H9 (cell line): ENCODE data around the gene SLC9A6. TPM values are rescaled to one million over a fixed set of nuclear protein-coding genes. Genes with fewer than 3 reads are reported as not detected.
A peak's percentile ranks its signal among the peaks of the same experiment; 100 is the strongest.

Experiments used
- DNase-seq: peaks from one replicate; pipeline ENCODE4 v3.0.0-alpha.2; 2017
- H2AFZ ChIP-seq: one replicate; pipeline ENCODE4 v1.6.1; 2013; ENCODE audit warnings: mild to moderate bottlenecking, low read length, control low read depth, moderate library complexity
- H2AK5ac ChIP-seq: 2 replicates; pipeline ENCODE4 v1.6.1; 2013; ENCODE audit warnings: low read length, control low read depth, mixed read lengths; ENCODE audit not compliant: insufficient read length
- H2BK120ac ChIP-seq: one replicate; pipeline ENCODE4 v1.6.1; 2013; ENCODE audit warnings: low read depth, mild to moderate bottlenecking, low read length, control low read depth, inconsistent platforms; ENCODE audit not compliant: poor library complexity, severe bottlenecking
- H2BK12ac ChIP-seq: 2 replicates; pipeline ENCODE4 v1.6.1; 2013; ENCODE audit warnings: low read length, control low read depth, mixed read lengths, low read depth; ENCODE audit not compliant: insufficient read length
- H2BK15ac ChIP-seq: 2 replicates; pipeline ENCODE4 v1.6.1; 2013; ENCODE audit warnings: low read depth, low read length, control low read depth
- H2BK20ac ChIP-seq: one replicate; pipeline ENCODE4 v1.6.1; 2013; ENCODE audit warnings: low read depth, mild to moderate bottlenecking, low read length, control low read depth, inconsistent platforms; ENCODE audit not compliant: poor library complexity, severe bottlenecking
- H2BK5ac ChIP-seq: 2 replicates; pipeline ENCODE4 v1.6.1; 2013; ENCODE audit warnings: low read length, control low read depth, mixed read lengths; ENCODE audit not compliant: insufficient read length
- H3K14ac ChIP-seq: 2 replicates; pipeline ENCODE4 v1.6.1; 2013; ENCODE audit warnings: low read length, control low read depth; ENCODE audit not compliant: insufficient read depth
- H3K18ac ChIP-seq: 2 replicates; pipeline ENCODE4 v1.6.1; 2013; ENCODE audit warnings: low read depth, mild to moderate bottlenecking, mixed read lengths, low read length, control low read depth; ENCODE audit not compliant: insufficient read length
- H3K23ac ChIP-seq: 2 replicates; pipeline ENCODE4 v1.6.1; 2013; ENCODE audit warnings: low read length, control low read depth, mixed read lengths, low read depth; ENCODE audit not compliant: insufficient read length
- H3K23me2 ChIP-seq: 2 replicates; pipeline ENCODE4 v1.6.1; 2013; ENCODE audit warnings: low read depth, mild to moderate bottlenecking, mixed read lengths, low read length, control low read depth; ENCODE audit not compliant: insufficient read length, poor library complexity, severe bottlenecking
- H3K27ac ChIP-seq: 2 replicates; pipeline ENCODE4 v1.5.1; 2013; ENCODE audit warnings: low read length, control low read depth, mixed read lengths, low read depth; ENCODE audit not compliant: insufficient read length
- H3K27me3 ChIP-seq: 2 replicates; pipeline ENCODE4 v1.6.1; 2013; ENCODE audit warnings: low read length, control low read depth, inconsistent platforms; ENCODE audit not compliant: insufficient read depth
- H3K4ac ChIP-seq: 2 replicates; pipeline ENCODE4 v1.6.1; 2013; ENCODE audit warnings: low read depth, mild to moderate bottlenecking, control low read depth, inconsistent platforms, low read length, moderate library complexity
- H3K4me1 ChIP-seq: 2 replicates; pipeline ENCODE4 v1.6.1; 2013; ENCODE audit warnings: low read length, control low read depth, inconsistent platforms; ENCODE audit not compliant: insufficient read depth
- H3K4me2 ChIP-seq: 2 replicates; pipeline ENCODE4 v1.6.1; 2013; ENCODE audit warnings: low read length, control low read depth, mixed read lengths; ENCODE audit not compliant: insufficient read length, insufficient read depth
- H3K56ac ChIP-seq: 2 replicates; pipeline ENCODE4 v1.6.1; 2013; ENCODE audit warnings: low read depth, mild to moderate bottlenecking, mixed read lengths, low read length, control low read depth; ENCODE audit not compliant: insufficient read length
- H3K79me1 ChIP-seq: 2 replicates; pipeline ENCODE4 v1.6.1; 2013; ENCODE audit warnings: low read depth, mild to moderate bottlenecking, moderate library complexity, low read length, control low read depth, inconsistent platforms; ENCODE audit not compliant: insufficient read depth, poor library complexity, severe bottlenecking
- H3K79me2 ChIP-seq: 2 replicates; pipeline ENCODE4 v1.6.1; 2013; ENCODE audit warnings: low read length, control low read depth, inconsistent platforms; ENCODE audit not compliant: insufficient read depth
- H3K9ac ChIP-seq: 2 replicates; pipeline ENCODE4 v1.6.1; 2013; ENCODE audit warnings: low read length, control low read depth, mixed read lengths; ENCODE audit not compliant: insufficient read length; ENCODE audit errors: extremely low read depth
- H3K9me3 ChIP-seq: one replicate; pipeline ENCODE4 v1.6.1; 2013; ENCODE audit warnings: low read depth, low read length, inconsistent platforms; ENCODE audit not compliant: control insufficient read depth
- H3T11ph ChIP-seq: one replicate; pipeline ENCODE4 v1.6.1; 2013; ENCODE audit warnings: mild to moderate bottlenecking, low read length, control low read depth, inconsistent platforms
- H4K20me1 ChIP-seq: one replicate; pipeline ENCODE4 v1.6.1; 2013; ENCODE audit not compliant: control insufficient read depth, insufficient read length, insufficient read depth
- H4K5ac ChIP-seq: 2 replicates; pipeline ENCODE4 v1.6.1; 2013; ENCODE audit warnings: low read depth, mild to moderate bottlenecking, mixed read lengths, low read length, control low read depth; ENCODE audit not compliant: insufficient read length
- H4K8ac ChIP-seq: replicated peaks from 2 replicates; pipeline ENCODE4 v1.6.1; 2013; ENCODE audit warnings: low read length, control low read depth, mixed read lengths, low read depth; ENCODE audit not compliant: insufficient read length
- H4K91ac ChIP-seq: 2 replicates; pipeline ENCODE4 v1.6.1; 2013; ENCODE audit warnings: low read depth, mild to moderate bottlenecking, moderate library complexity, mixed read lengths, low read length, control low read depth; ENCODE audit not compliant: insufficient read length
- H3K27ac Mint-ChIP-seq, 3 experiments: 2 replicates in 2 of 3; 3 replicates in 1 of 3; pipeline ENCODE4 v1.8.0; 2020 to 2021; ENCODE audit warnings: mixed read lengths in 3 of 3, mild to moderate bottlenecking in 1 of 3, moderate library complexity in 1 of 3
- H3K27me3 Mint-ChIP-seq: 2 replicates; pipeline ENCODE4 v1.8.0; 2021; ENCODE audit warnings: low read depth, mild to moderate bottlenecking, moderate library complexity, mixed read lengths
- H3K36me3 Mint-ChIP-seq, 3 experiments: 2 replicates in 2 of 3; 3 replicates in 1 of 3; pipeline ENCODE4 v1.8.0; 2020 to 2021; ENCODE audit warnings: low read depth in 3 of 3, mixed read lengths in 3 of 3; ENCODE audit not compliant: insufficient read depth in 1 of 3
- H3K4me1 Mint-ChIP-seq, 2 experiments: 2 replicates each; pipeline ENCODE4 v1.8.0; 2020; ENCODE audit warnings: mixed read lengths in 2 of 2
- H3K4me3 Mint-ChIP-seq, 2 experiments: 2 replicates in 1 of 2; 3 replicates in 1 of 2; pipeline ENCODE4 v1.8.0; 2020 to 2021; ENCODE audit warnings: mild to moderate bottlenecking in 2 of 2, mixed read lengths in 2 of 2, moderate library complexity in 1 of 2
- H3K9me3 Mint-ChIP-seq, 2 experiments: 2 replicates in 1 of 2; 3 replicates in 1 of 2; pipeline ENCODE4 v1.8.0; 2020; ENCODE audit warnings: mild to moderate bottlenecking in 2 of 2, mixed read lengths in 2 of 2, moderate library complexity in 1 of 2
- CTCF ChIP-seq: fragments of 200-600 bp; sonication (generic); conservative IDR thresholded peaks from 3 replicates; pipeline ENCODE4 v1.8.0; 2021; ENCODE audit warnings: antibody characterized with exemption, mild to moderate bottlenecking
- WGBS: extraction: QIAGEN DNeasy Blood & Tissue Kit; methylation state at CpG from one replicate; pipeline ENCODE4 v1.1.7; 2013; ENCODE audit warnings: missing lambda C conversion rate, low lambda C conversion rate, mixed read lengths; ENCODE audit not compliant: insufficient read length; ENCODE audit errors: extremely low coverage; 5-methylcytosine and 5-hydroxymethylcytosine counted together
- total RNA-seq: library from RNA; stranded (reverse); gene quantifications from 2 replicates; pipeline ENCODE4 v1.2.1, GENCODE V29; 2021

Gene SLC9A6
- total RNA-seq, 1 experiment from 2014 or later, result 12.3 TPM

- DNase-seq, result no peak
- Histone ChIP-seq H3K4ac (no peak overlapping the region), H3T11ph (no peak overlapping the region), H4K8ac (no peak overlapping the region), H3K79me1 (no peaks in the 10 kb centered on the region), H3K9me3 (peaks cover 33% of the 10 kb centered on the region), H2BK20ac (no peak overlapping the region), H3K27ac (no peak overlapping the region), H3K27me3 (no peaks in the 10 kb centered on the region), H4K91ac (no peak overlapping the region), H4K5ac (no peak overlapping the region), H3K56ac (no peak overlapping the region), H2BK5ac (no peak overlapping the region), H3K79me2 (no peaks in the 10 kb centered on the region), H2AK5ac (no peak overlapping the region), H3K9ac (no peak overlapping the region), H2BK120ac (no peak overlapping the region), H3K4me2 (no peak overlapping the region), H4K20me1 (no peaks in the 10 kb centered on the region), H2BK12ac (no peak overlapping the region), H3K18ac (no peak overlapping the region), H3K4me1 (no peaks in the 10 kb centered on the region), H3K23ac (no peak overlapping the region), H3K23me2 (no peaks in the 10 kb centered on the region), H3K14ac (no peak overlapping the region), H2AFZ (no peak overlapping the region), H2BK15ac (no peak overlapping the region)
- Mint-ChIP-seq H3K27me3 (no peaks in the 10 kb centered on the region), H3K4me1 (no peaks in the 10 kb centered on the region), H3K36me3 (peaks cover 14 to 32% (median 25%) of the 10 kb centered on the region in 3 experiments), H3K27ac (peak overlapping the region in 1 of 3 experiments; percentile 22; a peak in 1 of 7 replicates), H3K9me3 (peaks cover 37 to 56% of the 10 kb centered on the region in 2 experiments), H3K4me3 (no peak overlapping the region)
- TF ChIP-seq CTCF, result no peak
- WGBS, result no CpG with 5 or more reads among the region's 1 CpG
Measured at GRCh38 chrX:136021160-136021559, 35.9 kb downstream of the SLC9A6 start.
